Suppressor macrophage (primary cell): ENCODE measurements around the gene NHERF2.
"Not testable (repeated sequence)": the region's sequence is repeated elsewhere in the genome, so short reads cannot be mapped to it uniquely, and the experiment has no call there.

Experiments
- DNase-seq, 4 experiments: peaks; one replicate each; pipeline ENCODE4 v3.0.0-alpha.2; 2020 to 2022

The NHERF2 gene

GRCh38 chr16:2007081-2007836 is 19.4 kb upstream of the NHERF2 start:
- no peak for DNase-seq

- DNase-seq, result peak in 2 of 4 experiments; percentile 26 to 37
Measured at GRCh38 chr16:2008009-2008526, 18.6 kb upstream of the NHERF2 start.

- peak in 3 of 4 experiments; percentile 46 to 64 (median 49) for DNase-seq
Measured at GRCh38 chr16:2008631-2009163, 18.0 kb upstream of the NHERF2 start.

- DNase-seq, result peak in 1 of 4 experiments; percentile 45
Measured at GRCh38 chr16:2009164-2009711, 17.5 kb upstream of the NHERF2 start.

GRCh38 chr16:2009791-2010510 is 16.8 kb upstream of the NHERF2 start, which contains the start of gene ZNF598:
Gene ZNF598 (minus strand): TSS chr16:2009821.
- DNase-seq, result peak; percentile 93 to 97 (median 95)

GRCh38 chr16:2011726-2012125 is 15.0 kb upstream of the NHERF2 start:
- DNase-seq, result not testable (repeated sequence)

- DNase-seq, result no peak
Measured at GRCh38 chr16:2013527-2013926, 13.2 kb upstream of the NHERF2 start.

GRCh38 chr16:2015117-2015946 is 11.4 kb upstream of the NHERF2 start:
- peak; percentile 28 to 72 (median 56) for DNase-seq

GRCh38 chr16:2015947-2016208 is 10.8 kb upstream of the NHERF2 start:
- DNase-seq, result no peak

- peak in 1 of 4 experiments; percentile 47 for DNase-seq
Measured at GRCh38 chr16:2016407-2016922, 10.2 kb upstream of the NHERF2 start.

- DNase-seq, result peak in 2 of 4 experiments; percentile 10 to 40
Measured at GRCh38 chr16:2019518-2019920, 7.2 kb upstream of the NHERF2 start, which contains the start of gene NPW. Gene NPW (plus strand): TSS chr16:2019785.

- DNase-seq, result peak in 2 of 4 experiments; percentile 15 to 32
Measured at GRCh38 chr16:2019921-2020831, 6.5 kb upstream of the NHERF2 start.

- DNase-seq, result peak in 3 of 4 experiments; percentile 38 to 61 (median 53)
Measured at GRCh38 chr16:2022723-2023091, 4.0 kb upstream of the NHERF2 start.

- peak; percentile 92 to 97 (median 96) for DNase-seq
Measured at GRCh38 chr16:2023092-2024031, 3.3 kb upstream of the NHERF2 start.

- DNase-seq, result no peak
Measured at GRCh38 chr16:2024032-2024420, 2.7 kb upstream of the NHERF2 start.

GRCh38 chr16:2025251-2025650 is 1.5 kb upstream of the NHERF2 start:
- no peak for DNase-seq

- no peak for DNase-seq
Measured at GRCh38 chr16:2025878-2026460, 733 bp upstream of the NHERF2 start.

GRCh38 chr16:2027024-2028010 is 615 bp downstream of the NHERF2 start:
- DNase-seq, result no peak
